Ishikawa (cell line): Measurements from ENCODE around the gene GRPEL2.

Experiments used
- CEBPB ChIP-seq: IDR thresholded peaks from 2 replicates; pipeline ENCODE4 v1.6.1; 2012
- CREB1 ChIP-seq: IDR thresholded peaks from 2 replicates; pipeline ENCODE4 v1.6.1; 2012; ENCODE audit warnings: low read depth
- EGR1 ChIP-seq: IDR thresholded peaks from 2 replicates; pipeline ENCODE4 v1.6.1; 2012
- EP300 ChIP-seq: IDR thresholded peaks from 2 replicates; pipeline ENCODE4 v1.6.1; 2012; ENCODE audit warnings: borderline replicate concordance
- FOXM1 ChIP-seq: IDR thresholded peaks from 2 replicates; pipeline ENCODE4 v1.6.1; 2012; ENCODE audit warnings: low read depth, borderline replicate concordance
- MAX ChIP-seq: IDR thresholded peaks from 2 replicates; pipeline ENCODE4 v1.6.1; 2012
- NFIC ChIP-seq: IDR thresholded peaks from 2 replicates; pipeline ENCODE4 v1.6.1; 2012
- RAD21 ChIP-seq: IDR thresholded peaks from 2 replicates; pipeline ENCODE4 v1.6.1; 2012; ENCODE audit warnings: low read depth
- TAF1 ChIP-seq: IDR thresholded peaks from 2 replicates; pipeline ENCODE4 v1.6.1; 2012; ENCODE audit warnings: low read depth, mild to moderate bottlenecking
- TCF12 ChIP-seq: IDR thresholded peaks from 2 replicates; pipeline ENCODE4 v1.6.1; 2012; ENCODE audit warnings: low read depth
- TEAD4 ChIP-seq: IDR thresholded peaks from 2 replicates; pipeline ENCODE4 v1.6.1; 2012
- USF1 ChIP-seq: IDR thresholded peaks from 2 replicates; pipeline ENCODE4 v1.6.1; 2012
- YY1 ChIP-seq: IDR thresholded peaks from 2 replicates; pipeline ENCODE4 v1.6.1; 2012; ENCODE audit warnings: low read depth
- ZBTB7A ChIP-seq: IDR thresholded peaks from 2 replicates; pipeline ENCODE4 v1.6.1; 2012; ENCODE audit warnings: low read depth
- TF ChIP-seq, protein P1 (sequence below): IDR thresholded peaks from 2 replicates; pipeline ENCODE4 v1.6.1; 2012; ENCODE audit warnings: low read depth, mild to moderate bottlenecking

The GRPEL2 gene

GRCh38 chr5:149328177-149328576 lies 17.1 kb upstream of the GRPEL2 start:
- TF ChIP-seq, protein P1, sequence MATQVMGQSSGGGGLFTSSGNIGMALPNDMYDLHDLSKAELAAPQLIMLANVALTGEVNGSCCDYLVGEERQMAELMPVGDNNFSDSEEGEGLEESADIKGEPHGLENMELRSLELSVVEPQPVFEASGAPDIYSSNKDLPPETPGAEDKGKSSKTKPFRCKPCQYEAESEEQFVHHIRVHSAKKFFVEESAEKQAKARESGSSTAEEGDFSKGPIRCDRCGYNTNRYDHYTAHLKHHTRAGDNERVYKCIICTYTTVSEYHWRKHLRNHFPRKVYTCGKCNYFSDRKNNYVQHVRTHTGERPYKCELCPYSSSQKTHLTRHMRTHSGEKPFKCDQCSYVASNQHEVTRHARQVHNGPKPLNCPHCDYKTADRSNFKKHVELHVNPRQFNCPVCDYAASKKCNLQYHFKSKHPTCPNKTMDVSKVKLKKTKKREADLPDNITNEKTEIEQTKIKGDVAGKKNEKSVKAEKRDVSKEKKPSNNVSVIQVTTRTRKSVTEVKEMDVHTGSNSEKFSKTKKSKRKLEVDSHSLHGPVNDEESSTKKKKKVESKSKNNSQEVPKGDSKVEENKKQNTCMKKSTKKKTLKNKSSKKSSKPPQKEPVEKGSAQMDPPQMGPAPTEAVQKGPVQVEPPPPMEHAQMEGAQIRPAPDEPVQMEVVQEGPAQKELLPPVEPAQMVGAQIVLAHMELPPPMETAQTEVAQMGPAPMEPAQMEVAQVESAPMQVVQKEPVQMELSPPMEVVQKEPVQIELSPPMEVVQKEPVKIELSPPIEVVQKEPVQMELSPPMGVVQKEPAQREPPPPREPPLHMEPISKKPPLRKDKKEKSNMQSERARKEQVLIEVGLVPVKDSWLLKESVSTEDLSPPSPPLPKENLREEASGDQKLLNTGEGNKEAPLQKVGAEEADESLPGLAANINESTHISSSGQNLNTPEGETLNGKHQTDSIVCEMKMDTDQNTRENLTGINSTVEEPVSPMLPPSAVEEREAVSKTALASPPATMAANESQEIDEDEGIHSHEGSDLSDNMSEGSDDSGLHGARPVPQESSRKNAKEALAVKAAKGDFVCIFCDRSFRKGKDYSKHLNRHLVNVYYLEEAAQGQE: no peak
- TF ChIP-seq NFIC (no peak), RAD21 (no peak), YY1 (no peak), CREB1 (no peak), EP300 (no peak)

DNA sequence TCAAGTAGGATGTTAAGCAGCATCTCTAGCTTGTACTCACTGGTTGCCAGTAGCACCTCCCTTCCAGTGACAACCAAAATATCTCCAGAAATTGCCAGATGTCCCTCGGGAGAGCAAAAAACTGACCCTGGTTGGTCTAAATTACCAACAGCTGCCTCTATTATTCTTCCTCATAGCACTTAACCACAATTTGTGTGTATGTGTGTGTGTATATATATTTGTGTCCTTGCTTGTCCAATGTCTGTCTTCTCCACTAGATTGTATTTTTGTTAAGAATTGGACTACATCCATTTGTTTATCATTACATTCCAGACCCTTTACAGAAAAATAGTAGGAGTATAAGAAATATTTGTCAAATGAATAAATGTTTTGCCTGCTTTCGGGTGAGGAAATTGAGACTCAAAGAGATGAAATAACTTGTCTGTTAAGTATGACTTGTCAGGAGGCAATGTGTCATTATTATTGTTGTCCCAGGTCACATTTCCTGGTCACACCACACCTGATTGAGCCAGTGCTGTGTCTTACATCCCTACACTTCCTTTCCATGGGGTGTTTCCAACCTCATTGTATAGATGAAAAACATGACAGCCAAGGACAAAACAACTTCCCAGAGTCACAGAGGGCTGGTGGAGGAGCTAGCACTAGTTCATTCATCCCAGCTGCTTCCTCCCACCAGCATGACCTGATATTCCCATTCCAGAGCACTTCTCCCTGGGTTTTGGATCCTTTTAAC lies 11.4 kb upstream of the GRPEL2 start:
- TF ChIP-seq TEAD4 (no peak), NFIC (no peak), CEBPB (no peak), EP300 (no peak), ZBTB7A (no peak), FOXM1 (no peak), CREB1 (no peak), YY1 (no peak), MAX (no peak), TAF1 (no peak), RAD21 (no peak)
- TF ChIP-seq, protein P1: no peak

- TF ChIP-seq USF1 (no peak), RAD21 (no peak), CREB1 (no peak), TAF1 (no peak), YY1 (no peak), MAX (no peak), NFIC (no peak), EGR1 (no peak), ZBTB7A (no peak), FOXM1 (no peak), TEAD4 (no peak), EP300 (no peak), CEBPB (no peak), TCF12 (no peak)
- TF ChIP-seq, protein P1: no peak
Observed at GRCh38 chr5:149337736-149338135, 7.6 kb upstream of the GRPEL2 start.

- TF ChIP-seq MAX (no peak), NFIC (no peak), CREB1 (no peak), EGR1 (no peak), USF1 (no peak)
Observed at GRCh38 chr5:149338364-149338763, 6.9 kb upstream of the GRPEL2 start.

GRCh38 chr5:149340920-149341319 lies 4.4 kb upstream of the GRPEL2 start:
- no peak for TF ChIP-seq NFIC
- no peak for TF ChIP-seq ZBTB7A
- TF ChIP-seq YY1: no peak
- TF ChIP-seq TAF1: no peak
- no peak for TF ChIP-seq EP300
- TF ChIP-seq USF1: no peak
